HTERT RPE-1 (cell line): Measurements from ENCODE around the gene CETN2.
"Not testable (repeated sequence)": the region's sequence is repeated elsewhere in the genome, so short reads cannot be mapped to it uniquely, and the experiment has no call there.

Source experiments
- in situ Hi-C: fragments of 300-500 bp; cut with MboI; formaldehyde crosslinking; loops from 4 replicates; pipeline ENCODE4 v1.14.3; 2020; ENCODE audit warnings: low sequenced_read_pairs

Gene CETN2

GRCh38 chrX:152833378-152833777 is 2.8 kb upstream of the CETN2 start:
- in situ Hi-C loops, result no loop called here

GRCh38 chrX:152832520-152832919 is 2.0 kb upstream of the CETN2 start:
- in situ Hi-C loops, result no loop called here

- in situ Hi-C loops, result no loop called here
Observed at GRCh38 chrX:152831391-152831790, 834 bp upstream of the CETN2 start.

DNA sequence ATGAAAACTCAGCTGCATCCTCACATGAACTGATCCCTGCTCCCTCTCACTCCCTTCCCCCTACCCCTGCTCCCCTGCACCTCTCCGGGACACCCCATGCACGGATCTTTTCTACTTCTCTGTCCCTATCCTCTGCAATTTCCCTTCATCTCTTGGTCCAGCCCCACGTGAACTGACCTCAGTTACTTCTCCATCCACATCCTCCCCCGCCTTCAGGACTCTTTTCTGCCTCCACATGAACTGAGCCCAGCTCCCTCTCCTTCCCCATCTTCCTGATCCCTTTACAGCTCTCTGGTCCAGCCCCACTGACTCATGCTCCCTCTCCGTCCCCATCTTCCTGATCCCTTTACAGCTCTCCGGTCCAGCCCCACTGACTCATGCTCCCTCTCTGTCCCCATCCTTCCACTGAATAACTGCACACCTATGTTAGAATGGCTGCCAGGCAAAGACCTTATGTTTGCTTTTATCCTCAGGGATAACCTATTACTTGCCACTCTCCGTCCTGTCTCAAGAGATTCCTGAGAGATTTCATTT is 5.6 kb downstream of the CETN2 start:
- in situ Hi-C loops, result no loop called here

DNA sequence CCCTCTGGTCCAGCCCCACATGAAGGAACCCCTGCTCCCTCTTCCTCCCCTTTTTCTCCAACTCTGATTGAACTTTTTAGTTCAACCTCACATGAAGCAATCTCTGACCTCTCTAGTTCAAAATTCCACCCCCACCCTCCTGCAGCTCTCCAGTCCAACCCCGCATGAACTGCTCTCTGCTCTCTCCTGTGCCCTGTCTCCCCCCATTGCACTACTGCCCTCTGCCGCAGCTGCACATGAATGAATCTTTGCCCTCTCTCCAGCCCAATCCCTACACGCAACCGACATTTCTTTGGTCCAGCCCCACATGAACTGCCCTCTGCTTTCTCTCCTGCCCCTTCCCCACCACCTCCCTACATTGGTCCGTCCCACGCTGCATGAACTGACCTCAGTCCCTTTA is 6.9 kb downstream of the CETN2 start:
- in situ Hi-C loops, result no loop called here

GRCh38 chrX:152822383-152823086 is 8.0 kb downstream of the CETN2 start:
- in situ Hi-C loops, result no loop called here

GRCh38 chrX:152821145-152821765 is 9.3 kb downstream of the CETN2 start:
- in situ Hi-C loops, result no loop called here

DNA sequence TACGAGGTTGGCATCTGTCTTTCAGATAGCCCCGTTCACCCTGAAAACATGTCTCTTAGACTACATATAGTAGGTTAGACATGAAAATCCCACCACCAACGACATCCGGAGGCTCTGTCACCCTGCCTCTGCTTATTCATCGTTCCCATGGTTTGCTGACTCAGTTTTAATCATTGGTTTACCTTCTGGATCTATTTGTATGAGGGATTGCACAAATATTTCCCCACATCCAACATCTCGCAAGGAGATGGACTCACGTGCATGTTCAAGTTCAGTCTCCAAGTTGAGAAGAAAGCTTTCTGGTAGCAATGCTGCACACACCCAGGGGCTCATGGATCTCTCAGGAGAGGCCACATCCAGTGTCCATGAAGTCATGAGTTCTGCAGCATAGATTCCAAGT is 10.8 kb downstream of the CETN2 start:
- in situ Hi-C loops, result no loop called here

DNA sequence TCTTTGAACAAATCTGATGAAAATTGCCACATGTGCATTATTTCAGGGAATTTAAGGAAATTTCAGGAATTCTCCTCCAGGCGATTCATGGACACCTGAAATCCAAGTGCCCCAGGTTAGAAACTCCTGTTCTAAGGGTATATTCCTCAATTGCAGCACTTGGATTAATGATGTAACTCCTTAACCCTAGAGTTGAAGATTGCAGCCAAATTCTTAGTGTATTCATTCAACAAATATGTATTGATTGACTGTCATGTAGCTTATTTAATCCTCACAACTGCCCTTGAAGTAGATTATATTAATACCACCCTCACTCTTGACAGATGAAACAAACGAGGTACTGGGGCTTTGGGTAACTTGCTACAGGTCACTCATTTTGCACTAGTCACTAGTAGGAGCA is 11.3 kb downstream of the CETN2 start:
- in situ Hi-C loops, result no loop called here

GRCh38 chrX:152818356-152818755 is 12.2 kb downstream of the CETN2 start:
- in situ Hi-C loops, result no loop called here

DNA sequence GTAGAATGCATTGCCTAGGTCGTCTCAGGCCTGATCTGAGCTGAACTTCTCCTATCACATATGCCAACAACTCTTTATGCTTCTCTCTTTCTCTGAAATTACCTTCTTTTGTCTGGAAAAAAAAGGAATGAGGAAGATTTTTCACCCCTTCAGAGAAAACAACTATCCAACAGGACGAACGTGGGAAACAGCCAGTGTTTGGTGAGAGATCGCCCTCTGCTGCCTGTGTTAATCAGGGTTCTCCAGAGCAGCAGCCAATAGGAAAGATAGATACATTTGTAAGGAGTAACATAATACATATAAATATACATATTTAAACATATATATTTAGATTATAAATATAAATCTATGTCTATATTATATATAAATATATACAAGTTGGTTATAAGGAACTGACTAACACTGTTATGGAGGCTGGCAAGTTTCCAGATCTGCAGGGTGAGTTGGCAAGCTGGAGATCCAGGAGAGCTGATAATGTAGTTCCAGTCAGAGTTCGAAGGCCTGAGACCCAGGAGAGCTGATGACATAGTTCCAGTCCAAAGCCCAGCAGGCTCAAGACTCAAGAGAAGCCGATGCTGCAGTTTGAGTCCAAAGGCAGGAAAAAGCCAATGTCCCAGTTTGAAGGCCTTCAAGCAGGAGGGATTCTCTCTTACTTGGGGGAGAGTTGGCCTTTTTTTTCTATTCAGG is 13.3 kb downstream of the CETN2 start:
- in situ Hi-C loops, result no loop called here

- in situ Hi-C loops, result no loop called here
Observed at GRCh38 chrX:152814048-152814447, 16.5 kb downstream of the CETN2 start.

DNA sequence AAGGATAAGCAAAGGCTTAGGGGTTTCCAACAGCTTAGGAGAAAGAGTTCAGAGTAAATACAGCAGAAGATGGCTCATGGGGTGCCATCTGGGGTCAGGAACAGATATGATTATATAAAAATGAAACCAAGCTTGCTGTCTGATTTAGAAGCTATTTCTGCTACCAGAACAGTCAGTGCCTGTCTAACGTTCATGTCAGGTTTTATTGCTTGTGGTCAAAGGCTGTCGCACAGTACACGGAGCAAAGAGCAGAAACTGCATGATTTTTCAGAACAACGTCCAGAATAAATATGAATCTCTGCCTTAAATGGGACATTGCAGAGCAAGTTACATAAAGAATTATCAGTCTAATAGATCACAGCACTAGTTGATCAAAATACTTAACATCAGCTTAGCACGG is 17.4 kb downstream of the CETN2 start:
- in situ Hi-C loops, result no loop called here

DNA sequence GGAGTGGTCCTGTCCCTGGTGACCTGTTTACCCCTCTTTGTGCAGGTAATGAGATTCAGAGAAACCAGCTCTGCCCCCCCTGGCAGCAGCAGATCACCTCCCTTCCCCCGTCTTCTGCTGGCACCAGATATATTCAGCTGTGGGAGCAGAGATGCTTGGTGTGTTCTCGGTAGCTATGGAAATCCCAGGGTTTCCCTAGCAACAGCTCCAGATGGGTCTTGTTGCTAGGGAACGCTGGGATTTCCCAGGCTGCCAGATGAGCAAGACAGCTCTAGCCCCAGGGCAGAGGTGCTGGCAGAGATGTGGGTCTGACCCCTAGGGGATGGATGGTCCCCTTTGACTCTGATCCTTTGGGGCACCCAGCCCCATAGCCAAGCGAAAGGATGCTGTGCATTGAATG is 20.2 kb downstream of the CETN2 start:
- in situ Hi-C loops, result no loop called here

- in situ Hi-C loops, result no loop called here
Observed at GRCh38 chrX:152806035-152806434, 24.5 kb downstream of the CETN2 start.

DNA sequence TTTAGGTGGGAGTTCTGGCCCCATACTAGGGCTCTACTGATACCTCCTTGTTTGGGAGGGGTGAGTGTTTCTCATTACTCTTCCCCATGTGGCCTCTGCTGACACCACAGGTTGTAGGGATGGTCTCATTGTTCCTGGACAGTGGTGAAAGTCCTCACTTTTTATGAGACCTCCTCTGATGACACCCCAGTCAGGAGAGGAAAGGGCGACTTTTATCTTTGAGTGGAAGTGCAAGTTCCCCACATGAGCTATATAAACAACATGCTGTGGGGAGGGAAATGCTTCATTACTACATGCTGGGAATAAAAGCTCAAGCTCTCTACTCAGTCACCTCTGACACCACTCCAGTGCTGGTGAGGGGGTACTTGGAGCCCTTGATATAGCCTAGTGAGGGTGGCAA is 31.6 kb downstream of the CETN2 start:
- in situ Hi-C loops, result no loop called here

DNA sequence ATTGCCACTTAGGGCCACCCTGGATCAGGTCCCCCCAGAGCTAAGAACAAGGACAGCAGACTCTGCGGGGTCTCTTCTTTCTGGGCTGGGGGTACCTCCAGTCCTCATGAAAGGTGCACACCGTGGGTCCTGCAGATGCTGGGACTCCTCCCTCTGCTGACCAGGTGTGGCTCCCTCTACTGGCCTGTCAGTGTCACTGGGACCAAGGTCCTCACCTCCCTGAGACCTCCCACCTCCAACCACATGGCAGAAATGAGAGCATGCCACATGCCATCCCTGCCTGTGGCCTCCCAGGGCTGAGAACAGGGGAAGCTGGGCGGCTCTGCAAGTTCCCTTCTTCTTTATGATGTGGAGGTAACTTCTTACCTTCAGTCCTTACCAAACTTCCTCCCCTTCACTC is 43.5 kb downstream of the CETN2 start:
- in situ Hi-C loops, result not testable (repeated sequence)
